Nucleus accumbens (tissue), 56 donors: ENCODE data around the gene GDPD5.

Source experiments
- DNase-seq, 56 donors: peaks; one replicate each; lab custom pipeline; 2025; lab: John Stamatoyannopoulos, UW

GDPD5 gene

DNA sequence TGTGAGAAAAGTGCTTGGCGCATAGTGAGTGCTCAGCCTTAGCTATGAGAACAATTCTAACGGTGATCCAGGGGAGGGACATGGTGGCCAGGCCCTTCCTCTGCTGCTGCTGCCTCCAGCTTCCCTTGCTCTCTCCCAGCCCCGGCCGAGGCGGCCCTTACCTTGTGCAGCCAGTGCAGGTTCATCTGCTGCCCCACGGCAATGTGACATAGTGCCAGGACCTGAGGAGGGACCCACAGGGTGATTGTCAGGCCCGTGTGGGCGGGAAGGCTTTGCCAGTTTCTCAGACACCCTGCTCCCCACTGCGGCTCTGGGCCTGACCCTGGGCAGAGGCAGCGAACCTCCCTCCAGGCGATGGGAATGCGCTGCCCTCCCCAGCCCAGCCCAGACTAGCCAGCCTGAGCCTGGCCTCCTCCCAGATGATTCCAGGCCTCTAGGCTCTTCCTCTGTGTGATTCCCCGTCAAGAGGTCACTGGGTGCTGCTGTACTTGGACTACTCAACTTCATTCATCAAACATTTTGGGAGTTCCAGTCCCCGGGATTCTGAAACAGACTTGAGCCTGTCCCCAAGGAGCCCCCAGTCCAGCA, 69.1 kb downstream of the GDPD5 start:
- no peak for DNase-seq

DNA sequence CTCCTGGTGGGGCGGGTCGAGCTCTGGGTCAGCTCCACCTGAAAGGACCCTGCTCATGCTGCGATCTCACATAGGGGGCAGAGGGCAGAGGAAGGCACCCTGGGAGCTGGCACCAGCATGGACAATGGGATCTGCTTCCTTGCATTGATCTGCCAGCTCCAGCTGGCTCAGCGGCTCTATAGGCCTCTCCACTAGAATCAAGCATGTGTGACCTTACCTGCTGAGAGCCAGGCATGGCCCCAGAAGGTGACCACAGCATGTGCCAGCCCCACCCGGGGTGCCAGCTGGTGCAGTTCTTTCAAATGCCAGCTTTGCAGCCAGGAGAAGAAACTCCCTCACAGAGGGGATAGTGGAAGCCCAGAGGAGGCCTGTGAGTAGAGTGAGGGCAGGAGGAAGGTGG, 70.8 kb downstream of the GDPD5 start:
- DNase-seq = no peak

DNA sequence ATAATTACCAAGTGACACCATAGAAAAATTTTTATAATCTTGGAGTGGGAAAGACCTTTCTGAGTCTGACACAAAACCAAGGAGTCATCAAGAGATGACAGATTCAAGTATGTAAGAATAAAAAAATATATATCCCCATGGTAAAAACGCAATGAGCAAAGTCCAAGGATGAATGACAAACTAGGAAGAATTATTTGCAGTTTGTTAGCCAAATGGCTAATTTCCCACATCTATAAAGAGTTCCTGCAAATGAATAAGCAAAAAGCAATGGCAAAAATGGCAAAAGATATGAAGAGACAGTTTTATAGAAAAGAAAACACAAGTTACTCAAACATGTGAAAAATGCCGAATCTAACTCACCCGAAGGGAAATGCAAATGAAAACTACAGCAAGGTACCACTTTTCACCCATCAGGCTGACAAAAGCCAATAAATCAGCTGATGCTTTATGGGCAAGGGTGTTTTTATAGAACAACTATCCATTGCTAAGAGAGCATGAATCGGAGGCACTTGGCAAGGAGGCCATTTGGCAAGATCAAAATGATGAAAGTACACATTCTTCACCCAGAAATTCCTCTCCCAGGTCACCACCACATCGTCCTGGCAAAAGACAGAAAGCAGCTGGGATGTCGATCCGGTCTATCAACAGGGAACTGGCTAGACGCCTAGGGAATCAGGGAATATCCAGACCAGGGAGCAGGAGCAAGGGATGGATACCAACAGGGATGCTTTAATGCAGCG, 71.7 kb downstream of the GDPD5 start:
- DNase-seq = no peak

DNA sequence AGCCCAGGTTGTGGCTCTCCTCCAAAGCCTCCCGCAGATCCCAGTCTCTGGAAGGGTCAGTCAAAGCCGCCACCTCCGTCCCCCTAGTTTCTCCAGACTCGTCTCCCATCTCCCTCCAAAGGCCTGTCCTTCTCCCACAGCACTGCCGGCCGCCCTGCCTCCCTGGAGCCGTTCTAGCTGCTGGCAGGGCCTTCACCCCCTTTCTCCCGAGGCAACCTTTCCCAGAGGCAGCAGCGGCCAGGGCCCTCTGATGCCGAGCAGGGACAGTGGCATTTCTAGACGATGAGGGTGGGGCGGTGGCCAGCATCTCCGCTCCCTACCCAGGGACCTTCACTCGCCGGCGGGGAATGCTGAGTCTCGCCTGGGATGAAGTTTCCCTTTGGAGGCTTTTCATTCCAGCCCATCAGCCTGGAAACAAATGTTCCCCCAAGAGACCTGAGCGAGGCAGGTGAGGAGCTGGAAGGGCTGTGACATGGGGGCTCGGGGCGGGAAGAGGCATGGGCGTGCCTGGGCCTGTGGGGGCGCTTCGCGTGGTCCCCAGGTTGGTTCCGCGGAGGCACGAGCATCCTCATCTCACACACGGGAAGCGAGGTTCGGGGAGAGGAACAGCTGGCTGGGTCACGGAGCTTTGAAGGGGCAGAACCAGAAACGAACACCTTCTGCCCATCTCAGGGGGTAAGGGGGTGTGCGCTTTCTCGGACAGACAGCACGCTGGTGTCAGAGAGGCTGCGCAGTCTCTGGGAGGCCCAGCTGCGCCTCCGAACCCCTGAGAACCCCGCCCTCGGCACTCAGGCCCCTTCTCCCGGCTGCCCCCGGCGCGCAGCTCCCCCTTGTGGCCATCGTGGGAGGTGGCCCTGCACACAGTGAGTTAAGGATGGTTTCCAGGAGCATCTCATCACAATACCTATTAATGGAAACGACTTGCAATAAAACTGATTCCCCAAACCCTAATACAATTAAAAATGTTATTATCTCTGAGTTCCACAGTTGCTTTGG, 74.6 kb downstream of the GDPD5 start:
- no peak for DNase-seq

DNA sequence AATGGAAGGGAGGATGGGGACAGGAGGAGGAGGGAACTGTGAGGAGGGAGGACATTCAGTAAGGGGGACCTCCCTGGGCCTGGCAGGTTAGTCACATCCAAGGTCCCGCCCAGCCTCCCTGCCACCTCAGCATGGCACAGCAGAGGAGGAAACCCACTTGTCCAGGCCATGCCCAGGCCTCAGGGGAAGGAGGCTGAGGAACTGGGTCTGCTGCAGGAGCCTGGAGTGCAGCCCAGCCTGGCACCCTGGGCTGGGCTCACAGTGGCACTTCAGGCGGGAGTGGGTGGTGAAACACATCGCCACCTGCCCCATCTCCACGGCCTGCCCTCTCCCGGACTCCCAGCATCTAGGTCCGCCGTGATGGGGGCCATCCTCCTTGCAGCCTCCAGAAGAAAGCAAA, 75.5 kb downstream of the GDPD5 start:
- DNase-seq = no peak

DNA sequence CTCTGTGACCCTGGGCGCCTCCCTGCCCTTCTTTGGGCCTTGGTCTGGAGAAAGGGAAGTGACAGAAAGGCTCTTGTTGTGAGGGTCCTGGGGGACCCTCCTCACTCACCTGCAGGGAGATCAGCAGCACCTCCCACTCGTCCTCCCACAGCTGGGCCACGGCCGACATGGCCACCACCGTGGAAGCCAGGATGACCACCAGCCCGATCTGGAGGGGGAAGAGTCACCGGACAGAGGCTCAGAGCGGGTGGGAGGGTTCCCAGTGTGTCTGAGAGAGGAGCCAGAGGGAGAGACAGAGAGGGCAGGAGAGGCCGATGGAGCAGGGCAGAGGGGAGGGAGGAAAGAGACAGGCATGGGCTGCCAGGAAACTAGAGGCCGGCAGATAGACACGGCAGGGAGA, 76.0 kb downstream of the GDPD5 start:
- DNase-seq = no peak

DNA sequence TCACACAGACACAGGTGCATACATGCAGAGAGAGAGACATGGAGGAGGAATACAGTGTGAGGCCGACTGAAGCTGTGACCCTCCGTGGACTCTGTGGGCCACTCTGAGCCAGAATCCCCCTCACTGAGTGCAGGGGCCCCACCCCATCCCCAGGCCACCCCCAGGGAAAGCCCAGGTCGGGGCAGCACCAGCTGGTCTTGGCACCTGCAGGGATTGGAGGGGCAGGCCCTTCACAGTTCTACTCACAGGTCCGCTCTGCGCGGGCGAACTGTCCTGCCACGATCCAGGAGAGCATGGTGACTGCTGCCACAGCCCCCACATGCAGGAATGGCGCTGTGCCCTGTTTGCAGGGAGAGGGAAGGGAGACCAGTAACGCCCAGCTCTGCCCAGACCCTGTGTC, 76.5 kb downstream of the GDPD5 start:
- no peak for DNase-seq

DNA sequence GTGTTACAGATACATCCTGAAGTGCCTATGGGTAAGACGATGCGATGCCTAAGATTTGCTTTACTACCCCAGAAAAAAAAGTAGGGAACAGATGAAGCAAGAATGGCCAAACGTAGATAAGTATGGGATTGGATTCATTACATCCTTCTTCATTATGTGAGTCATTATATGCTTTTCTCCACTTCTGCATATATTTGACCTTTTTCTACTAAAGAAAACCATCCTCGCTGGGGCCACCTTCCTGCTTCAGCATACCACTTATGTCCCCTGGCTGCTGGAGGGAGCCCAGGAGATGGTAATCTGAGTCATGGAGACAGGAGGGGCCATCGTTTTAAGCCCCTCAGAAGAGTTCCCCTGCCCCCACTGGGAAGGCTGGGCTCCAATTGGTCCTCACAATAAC, 78.3 kb downstream of the GDPD5 start:
- no peak for DNase-seq

DNA sequence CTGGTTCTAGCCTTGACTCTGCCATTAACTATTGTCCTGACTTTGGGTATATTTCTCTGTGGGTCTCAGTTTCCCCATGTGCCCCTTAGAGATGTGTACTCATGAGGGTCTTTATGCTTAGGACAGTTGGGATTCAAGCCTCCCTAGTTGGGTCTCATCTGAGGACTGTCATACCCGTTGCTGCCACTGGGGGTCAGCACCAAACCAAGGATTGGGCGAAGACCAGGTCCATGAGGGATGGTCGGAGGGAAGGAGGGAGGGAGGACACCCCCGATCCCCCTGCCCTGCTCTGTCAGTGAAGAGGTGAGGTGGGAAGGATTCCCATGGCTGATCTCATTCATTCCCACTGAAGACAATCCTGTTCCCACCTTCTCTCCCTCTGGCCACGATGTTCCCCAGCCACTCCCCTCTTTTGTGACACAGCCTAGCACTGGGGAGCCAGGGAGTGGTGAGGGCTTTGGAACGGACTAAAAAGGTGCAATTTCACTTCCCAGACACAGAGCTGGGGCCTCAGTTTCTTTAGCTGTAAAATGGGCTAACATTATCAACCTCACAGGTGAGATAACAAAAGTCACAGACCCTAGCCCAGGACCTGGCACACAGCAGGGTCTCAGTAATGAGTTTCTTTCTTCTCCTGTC, 80.3 kb downstream of the GDPD5 start:
- peak in 45 of 56 donors; percentile 3 to 84 (median 46) for DNase-seq

DNA sequence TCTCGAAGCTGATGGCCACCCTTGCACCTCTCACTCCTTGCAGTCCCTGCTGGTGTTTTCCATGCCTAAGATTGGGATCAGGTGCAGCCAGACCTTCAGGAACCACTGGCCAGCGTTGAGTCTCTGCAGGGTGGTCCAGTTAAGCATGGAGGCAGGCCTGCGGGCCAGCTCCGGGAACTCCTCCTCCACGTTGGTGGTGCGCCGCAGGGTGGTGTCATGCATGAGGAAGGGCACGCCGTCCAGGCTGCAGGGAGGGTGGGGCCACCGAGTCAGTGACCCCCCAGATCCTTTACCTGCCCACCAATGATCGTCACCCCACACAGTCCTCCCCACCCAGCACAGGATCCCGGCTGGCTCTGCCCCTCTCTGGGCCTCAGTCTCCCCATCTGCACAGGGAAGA, 82.7 kb downstream of the GDPD5 start:
- no peak for DNase-seq

DNA sequence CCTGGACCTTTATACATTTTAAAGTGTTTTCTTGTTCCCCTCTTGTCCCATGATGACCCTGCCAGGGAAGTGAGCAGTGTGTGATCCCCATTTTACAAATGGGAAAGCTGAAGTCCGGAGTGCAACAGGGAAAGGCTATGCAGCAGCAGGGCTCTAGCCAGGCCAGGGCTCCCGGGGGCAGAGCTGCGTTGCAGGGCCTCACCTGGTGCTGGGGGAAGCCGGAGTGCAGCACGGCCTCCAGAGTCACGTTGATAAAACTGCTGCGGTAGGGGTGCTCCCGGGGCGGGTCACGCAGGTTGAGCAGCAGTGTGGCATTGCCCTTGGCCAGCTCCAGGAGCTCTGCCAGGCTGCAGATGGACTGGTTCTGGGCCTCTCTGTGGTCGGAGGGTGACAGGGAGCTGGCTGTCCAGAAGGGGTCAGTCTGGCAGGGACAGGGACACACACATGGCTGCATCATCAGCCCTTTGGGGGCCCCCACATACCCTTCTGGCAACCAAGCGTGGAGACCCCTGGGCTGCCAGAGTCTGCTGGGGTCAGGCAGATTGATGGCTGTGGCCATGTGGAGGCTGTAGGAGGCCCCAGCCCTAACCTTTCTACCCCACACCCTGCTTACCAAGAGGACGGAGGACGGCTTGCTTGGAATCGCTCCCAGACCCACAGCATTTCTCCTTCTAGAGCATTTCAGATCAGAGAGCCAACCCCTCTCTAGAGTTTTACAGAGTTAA, 83.4 kb downstream of the GDPD5 start:
- no peak for DNase-seq

DNA sequence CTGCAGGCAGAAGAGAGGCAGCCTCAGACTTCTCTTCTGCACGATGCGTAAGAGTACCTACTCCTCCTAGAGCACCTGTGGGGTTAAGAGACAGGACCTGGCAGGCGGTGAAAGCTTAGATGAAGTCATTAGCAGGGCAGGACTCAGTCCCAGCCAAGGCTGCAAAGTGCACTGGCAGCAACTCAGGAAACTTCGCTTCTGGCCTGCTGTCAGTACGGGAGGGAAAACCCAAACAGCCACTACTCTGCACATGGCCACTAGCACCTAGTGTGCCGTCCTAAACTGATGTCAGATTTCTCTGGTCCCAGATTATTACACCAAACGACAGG, 84.0 kb downstream of the GDPD5 start:
- DNase-seq = no peak

DNA sequence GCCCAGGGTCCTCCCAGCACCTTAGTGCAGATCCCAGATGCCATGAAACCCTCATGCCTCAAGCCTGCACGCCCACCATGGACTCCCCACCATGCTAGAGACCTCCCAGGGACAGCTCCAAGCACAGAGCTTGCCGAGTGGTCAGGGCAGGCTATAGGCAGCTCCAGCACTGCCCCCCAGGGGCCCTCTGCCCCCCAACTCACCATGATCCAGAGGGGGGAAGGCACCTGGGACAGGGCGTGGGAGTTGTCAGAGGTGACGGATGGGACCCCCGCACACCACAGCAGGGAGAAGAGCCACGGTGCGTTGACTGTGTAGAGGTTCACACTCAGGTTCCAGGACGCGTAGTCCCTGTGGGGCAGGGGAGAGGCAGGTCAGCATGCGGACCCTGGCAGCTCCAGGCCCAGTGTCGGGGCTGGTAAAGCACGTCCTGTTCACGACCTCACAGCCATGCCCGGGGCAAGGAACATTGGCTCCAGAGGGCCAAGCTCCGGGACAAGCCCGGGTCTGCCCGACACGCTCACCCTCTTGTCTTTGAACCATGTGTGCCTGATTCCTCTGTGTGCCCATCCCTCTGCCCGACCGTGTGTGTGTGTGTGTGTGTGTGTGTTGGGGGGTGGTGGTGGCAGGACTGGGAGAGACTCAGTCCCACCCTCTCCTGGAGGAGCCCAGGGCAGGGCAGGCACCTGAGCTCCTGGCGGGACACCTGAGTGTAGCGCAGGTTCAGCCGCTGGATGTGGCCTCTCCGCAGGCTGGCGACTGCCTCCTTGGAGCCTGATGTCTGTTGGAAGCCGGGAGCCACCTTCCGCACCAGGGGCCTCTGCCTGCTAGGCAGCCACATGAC, 84.6 kb downstream of the GDPD5 start:
- DNase-seq = no peak

DNA sequence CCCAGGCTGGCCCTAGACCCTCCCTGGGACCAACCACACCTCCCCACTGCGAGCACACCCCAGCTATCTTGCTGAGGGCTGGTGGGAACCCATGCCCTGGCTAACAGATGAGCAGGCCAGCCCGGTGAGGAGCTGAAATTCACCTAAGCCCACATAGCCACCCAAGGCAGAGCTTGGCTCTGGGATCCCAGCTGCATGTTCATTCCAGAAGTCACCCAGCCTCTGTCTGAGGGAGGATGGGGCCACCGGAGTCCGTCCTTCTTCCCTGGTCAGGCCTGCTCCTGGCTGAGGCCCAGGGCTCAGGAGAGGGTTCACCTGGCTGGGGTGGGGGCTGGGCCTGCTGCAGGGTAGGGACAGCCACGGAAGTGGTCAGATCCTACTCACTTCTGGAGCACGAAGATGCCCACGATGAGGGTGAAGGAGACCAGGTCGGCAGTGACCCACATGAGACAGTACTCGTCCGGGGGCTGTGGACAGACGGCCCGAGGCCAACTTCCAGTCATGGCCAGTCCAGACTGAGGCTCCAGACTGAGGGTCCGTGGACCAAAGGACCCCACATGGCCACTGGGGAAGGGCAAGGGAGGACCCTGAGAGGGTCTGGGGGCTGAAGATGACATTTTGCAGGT, 86.1 kb downstream of the GDPD5 start:
- DNase-seq = no peak

DNA sequence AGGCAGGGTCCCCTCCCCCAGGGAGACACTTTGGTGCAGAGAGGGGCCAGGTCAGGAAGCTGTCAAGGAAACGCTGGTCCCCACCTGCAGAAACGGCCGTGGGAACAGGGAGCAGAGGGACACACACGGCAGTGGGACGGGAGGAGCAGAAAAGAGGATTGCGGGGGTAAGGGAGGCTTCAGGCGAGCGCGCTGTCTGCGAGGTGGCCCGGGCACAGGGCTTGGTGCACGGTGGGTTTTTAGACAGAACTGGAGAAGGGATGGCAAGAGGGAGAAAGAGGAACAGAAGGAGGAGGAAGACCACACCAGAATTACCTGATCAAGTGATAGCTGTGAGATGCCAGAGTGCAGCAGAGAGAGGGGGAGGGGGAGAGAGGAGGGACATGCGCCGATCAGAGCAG, 86.7 kb downstream of the GDPD5 start:
- DNase-seq = no peak

DNA sequence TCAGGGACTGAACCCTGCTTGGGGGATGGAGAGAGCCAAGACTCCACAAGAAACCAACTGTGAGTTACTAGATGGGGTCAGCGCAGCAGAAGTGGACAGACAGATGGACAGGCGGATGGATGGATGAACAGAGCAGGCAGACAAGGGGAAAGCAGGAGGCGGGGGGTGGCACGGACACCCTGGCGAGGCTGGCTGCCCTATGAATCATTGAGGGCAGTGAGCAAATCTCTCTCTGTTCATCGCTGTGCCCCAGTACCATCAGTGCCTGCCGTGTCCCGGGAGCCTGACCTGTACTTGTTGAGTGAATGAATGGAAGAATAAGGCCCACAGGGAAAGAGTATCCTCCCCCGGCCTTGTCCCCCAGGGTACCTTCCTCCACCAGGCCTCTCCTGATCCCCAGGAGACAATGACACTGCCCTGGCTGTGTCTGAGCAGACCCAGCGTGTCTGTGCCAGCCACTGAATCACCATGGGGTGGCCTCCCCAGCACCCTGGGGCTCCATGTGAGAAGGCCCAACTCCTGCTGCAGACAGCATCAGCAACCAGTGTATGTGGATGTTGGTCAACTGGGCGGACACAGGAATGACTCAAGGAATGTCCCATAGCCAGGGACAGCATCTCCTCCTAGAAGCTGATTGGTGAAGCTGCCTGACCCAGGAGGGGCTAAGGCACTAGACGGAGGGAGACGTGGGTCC, 87.6 kb downstream of the GDPD5 start:
- DNase-seq = no peak

DNA sequence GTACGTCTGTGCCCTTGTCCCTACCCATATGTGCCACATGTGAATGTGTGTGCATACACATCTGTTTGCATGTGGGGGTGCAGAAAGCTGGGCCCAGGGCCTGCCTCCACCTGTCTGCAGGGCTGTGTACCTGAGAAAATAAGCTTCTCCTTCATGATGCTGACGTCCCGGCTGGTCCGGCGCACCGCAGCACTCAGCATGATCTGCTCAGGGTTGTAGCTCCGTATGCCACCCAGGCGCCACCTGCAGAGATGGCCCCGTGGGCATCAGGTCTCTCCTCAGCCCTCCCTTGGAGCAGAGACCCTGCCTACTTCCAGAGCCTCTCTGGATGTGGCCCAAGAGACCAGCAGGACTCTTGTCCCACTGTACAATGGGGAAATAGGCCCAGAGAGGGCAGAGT, 88.9 kb downstream of the GDPD5 start:
- no peak for DNase-seq

DNA sequence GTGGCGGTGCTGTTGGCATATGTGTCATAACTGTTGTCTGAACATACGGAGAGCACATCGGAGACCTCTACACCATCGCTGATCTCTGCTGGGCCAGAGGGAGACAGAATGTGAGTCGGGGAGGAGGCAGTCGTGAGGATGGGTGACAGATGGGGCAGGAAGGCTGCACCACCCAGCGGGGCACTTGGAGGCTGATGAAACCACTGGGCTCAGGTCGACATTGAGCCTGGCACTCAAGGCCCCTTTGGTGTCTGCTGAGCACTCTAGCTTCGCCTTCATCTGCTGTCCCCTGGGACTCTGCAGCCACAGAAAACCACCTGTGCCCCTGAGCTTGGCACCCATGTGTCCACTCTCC, 90.2 kb downstream of the GDPD5 start:
- no peak for DNase-seq
